ENCODE measurements around the gene ECEL1.
"Not testable (repeated sequence)": the region's sequence is repeated elsewhere in the genome, so short reads cannot be mapped to it uniquely, and the experiment has no call there.

ECEL1 gene, protein sequence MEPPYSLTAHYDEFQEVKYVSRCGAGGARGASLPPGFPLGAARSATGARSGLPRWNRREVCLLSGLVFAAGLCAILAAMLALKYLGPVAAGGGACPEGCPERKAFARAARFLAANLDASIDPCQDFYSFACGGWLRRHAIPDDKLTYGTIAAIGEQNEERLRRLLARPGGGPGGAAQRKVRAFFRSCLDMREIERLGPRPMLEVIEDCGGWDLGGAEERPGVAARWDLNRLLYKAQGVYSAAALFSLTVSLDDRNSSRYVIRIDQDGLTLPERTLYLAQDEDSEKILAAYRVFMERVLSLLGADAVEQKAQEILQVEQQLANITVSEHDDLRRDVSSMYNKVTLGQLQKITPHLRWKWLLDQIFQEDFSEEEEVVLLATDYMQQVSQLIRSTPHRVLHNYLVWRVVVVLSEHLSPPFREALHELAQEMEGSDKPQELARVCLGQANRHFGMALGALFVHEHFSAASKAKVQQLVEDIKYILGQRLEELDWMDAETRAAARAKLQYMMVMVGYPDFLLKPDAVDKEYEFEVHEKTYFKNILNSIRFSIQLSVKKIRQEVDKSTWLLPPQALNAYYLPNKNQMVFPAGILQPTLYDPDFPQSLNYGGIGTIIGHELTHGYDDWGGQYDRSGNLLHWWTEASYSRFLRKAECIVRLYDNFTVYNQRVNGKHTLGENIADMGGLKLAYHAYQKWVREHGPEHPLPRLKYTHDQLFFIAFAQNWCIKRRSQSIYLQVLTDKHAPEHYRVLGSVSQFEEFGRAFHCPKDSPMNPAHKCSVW

DNA sequence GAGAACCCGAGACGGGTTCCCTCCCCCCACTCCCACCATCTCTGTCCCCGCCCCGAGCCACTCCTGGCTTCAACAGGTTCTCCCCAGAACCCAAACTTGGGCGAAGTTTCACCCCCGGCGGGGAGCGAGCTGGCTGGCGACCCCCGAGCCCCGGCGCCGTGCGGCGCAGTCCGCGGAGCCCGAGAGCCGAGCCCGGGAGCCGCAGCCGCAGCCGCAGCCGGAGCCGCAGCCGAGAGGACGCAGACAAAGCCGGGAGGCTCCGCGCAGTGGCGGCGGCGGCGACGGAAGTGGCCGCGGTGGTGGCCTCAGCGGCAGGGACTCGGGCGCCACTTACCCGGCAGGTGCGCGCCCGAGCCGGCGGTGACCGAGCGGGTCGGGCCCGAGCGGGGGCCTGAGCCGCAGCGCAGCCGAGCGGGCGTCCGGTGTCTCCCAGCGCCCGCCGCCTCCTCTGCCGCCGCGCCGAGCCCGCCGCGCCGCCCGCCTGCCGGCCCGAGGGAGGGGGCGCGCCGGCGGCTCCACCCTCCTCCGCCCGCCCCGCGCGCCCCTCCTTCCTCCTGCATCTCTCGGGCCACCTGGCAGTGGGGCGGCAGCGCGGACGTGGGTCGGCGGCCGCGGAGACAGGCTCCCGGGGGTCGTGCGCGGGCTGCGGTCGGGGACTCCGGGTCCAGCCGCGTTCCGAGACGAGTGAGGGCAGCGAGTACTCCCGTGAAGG, at the start of gene ECEL1:
TSS of gene ECEL1 (minus strand) at position 450 of the 712 bp plus-strand sequence. CDS start 1,181 bp downstream, outside the sequence.
- DNase-seq (ENCODE audit: low read depth in 1 of 2, low spot score in 1 of 2), result no peak

DNA sequence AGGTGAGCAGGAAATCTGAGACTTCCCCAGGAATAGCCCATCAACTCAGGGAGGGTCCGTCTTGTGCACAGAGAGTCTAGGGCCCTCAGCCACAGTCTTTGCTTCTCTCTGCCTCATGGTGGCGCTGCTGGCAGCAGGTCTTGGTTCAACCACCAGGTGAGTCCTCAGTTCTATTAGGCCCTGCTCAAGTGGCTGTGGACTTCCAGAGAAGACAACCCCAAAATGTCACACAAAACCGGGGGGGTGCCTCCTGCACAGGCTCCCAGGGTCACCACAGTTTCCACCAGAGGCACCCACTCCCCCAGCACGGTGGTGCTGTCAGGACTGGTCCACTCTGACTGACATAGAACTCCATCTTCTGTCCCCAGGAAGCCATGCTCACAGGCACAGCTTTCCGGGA, 49.4 kb upstream of the ECEL1 start:
- DNase-seq (ENCODE audit: low read depth in 1 of 2, low spot score in 1 of 2), result no peak

DNA sequence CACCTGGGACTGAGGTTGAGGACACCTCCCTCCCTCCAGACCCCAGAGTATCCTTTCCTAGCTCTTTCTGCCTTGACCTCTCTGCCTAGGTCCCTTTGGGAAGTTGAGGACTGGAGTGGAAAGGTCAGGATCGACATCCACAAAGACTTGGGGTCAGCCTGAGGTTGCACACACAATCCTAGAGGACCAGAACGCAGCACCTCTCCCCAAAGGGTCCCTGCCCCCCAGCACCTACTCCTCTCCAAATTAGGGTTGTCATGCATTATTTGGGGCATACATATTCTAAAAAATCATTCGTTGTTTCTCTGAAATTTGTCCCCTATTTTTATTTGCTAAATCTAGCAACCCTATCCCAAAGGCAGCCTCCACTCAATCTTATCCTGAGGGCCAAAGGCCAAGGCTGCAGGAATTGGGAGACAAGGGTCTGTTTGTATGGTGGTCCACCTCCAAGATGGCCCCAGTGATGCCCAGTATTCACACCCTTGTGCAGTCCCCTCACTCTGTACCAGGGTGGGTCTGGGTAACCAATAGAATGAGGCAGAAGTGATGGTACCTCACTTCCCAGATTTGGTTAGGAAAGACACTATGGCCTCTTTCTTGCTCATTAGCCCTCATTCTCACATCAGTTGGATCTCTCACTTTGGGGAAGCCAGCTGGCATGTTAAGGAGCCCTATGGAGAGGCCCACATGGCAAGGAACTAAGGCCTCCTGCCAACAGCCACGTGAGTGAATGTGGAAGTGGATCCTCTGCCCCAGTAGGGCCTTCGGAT, 48.3 kb upstream of the ECEL1 start:
- no peak for DNase-seq (ENCODE audit: low read depth in 1 of 2, low spot score in 1 of 2)

DNA sequence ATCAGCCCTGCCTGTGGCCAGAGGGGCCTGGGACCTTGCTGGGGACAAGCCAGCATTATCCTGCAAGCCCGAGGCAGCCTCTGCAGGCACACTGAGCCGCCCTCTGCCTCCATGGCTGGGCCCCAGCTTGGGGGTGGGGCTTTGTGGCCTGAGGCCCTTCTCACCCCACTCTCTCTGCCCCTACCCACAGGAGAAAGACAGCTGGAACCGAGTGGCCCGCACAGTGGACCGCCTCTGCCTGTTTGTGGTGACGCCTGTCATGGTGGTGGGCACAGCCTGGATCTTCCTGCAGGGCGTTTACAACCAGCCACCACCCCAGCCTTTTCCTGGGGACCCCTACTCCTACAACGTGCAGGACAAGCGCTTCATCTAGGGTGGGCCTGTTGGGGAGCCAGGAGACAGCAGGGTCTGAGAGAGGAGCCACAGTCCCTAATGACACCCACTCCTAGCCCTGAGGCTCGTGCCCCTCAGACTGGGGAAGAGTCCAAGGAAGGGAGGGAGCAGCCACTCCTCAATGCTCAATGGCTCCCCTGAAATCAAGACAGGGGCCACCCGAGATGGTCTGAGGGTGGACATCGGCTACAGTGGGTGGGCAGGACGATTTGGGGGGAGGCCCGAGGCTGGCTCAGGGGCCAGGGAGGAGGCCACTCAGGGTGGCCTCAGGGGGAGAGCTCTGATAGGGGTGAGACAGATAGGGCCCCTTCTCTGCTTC, 47.5 kb upstream of the ECEL1 start:
- no peak for DNase-seq (ENCODE audit: low read depth in 1 of 2, low spot score in 1 of 2)

DNA sequence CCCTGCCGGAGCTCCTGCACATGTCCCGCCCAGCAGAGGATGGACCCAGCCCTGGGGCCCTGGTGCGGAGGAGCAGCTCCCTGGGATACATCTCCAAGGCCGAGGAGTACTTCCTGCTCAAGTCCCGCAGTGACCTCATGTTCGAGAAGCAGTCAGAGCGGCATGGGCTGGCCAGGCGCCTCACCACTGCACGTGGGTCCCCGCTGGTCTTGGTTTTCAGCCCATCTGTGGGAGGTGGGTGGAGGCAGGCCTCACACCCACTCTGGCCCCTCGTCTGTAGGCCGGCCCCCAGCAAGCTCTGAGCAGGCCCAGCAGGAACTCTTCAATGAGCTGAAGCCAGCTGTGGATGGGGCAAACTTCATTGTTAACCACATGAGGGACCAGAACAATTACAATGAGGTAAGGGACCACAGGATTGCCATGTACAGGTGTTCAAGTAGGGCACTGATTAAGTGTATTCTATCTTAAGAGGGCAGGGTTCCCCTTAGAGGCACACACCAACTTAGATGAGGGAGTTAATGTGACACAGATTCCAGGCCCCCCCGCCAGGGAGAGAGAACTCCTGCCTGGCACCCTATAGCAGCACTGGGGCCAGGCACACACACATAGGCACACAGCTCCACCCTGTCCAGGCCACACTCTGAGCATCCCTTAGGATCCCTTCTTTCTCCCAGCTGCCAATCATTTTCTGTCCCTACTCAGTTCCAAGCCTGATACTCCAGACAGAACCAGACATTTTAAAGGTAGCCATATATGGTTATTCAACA, 46.5 kb upstream of the ECEL1 start:
- DNase-seq (ENCODE audit: low read depth in 1 of 2, low spot score in 1 of 2), result no peak

DNA sequence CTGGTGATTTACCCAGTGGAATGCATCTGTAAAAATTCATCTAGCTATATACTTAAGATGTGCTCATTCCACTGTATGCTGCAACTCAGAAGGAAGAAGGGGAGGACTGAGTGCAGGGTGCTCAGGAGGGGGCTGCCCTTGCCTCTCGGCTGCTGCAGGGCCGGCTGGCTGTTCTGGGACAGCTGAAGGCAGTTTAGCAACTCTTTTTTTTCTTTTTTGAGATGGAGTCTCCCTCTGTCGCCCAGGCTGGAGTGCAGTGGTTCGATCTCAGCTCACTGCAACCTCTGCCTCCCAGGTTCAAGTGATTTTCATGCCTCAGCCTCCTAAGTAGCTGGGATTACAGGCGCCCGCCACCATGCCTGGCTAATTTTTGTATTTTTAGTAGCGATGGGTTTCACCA, 45.2 kb upstream of the ECEL1 start:
- DNase-seq (ENCODE audit: low read depth in 1 of 2, low spot score in 1 of 2), result not testable (repeated sequence)

DNA sequence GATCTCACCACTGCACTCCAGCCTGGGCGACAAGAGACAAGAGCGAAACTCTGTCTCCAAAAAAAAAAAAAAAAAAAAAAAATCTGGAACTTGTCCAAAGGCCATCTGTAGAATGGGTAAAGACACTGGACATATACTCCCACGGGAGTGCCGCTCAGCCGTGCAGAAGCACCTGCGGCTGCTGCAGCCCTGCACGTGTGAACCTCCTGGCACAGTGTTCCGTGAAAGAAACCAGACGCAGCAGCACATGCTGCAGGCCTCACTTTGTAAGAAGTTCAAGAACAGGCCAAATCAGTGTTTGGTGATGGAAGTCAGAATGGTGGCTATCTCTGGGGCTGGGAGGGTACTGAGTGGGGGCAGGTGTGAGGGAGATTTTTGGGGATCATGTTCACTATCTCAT, 44.8 kb upstream of the ECEL1 start:
- no peak for DNase-seq (ENCODE audit: low read depth in 1 of 2, low spot score in 1 of 2)

DNA sequence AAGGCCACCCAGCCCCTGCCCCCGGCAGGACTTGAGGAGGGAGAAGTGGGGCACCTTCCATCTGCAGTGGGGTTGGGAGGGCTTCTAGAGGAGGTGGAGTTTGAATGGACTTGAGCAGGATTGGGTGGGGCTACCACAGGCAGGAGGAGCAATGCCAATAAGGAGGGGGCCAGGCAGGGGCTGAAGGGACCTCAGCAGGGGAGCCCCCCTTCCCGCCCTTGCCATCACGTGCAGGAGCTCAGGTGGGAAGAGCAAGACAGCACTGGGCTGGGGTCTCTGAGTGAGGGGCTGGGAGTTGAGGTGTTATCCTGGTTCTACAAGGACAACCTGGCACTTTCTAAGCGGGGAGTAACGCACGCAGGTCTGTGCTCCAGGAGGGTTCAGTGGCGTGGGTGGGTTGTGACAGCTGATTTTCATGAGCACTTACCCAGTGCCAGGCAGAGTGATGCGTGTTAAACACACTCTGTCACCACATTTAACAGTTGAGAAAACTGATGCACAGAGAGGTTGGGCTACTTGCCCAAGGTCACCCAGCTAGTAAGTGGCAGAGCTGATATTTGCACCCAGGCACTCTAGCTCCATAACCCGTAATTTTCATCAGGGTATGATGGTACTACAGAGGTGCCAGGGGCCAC, 43.1 kb upstream of the ECEL1 start:
- DNase-seq (ENCODE audit: low read depth in 1 of 2, low spot score in 1 of 2), result no peak

DNA sequence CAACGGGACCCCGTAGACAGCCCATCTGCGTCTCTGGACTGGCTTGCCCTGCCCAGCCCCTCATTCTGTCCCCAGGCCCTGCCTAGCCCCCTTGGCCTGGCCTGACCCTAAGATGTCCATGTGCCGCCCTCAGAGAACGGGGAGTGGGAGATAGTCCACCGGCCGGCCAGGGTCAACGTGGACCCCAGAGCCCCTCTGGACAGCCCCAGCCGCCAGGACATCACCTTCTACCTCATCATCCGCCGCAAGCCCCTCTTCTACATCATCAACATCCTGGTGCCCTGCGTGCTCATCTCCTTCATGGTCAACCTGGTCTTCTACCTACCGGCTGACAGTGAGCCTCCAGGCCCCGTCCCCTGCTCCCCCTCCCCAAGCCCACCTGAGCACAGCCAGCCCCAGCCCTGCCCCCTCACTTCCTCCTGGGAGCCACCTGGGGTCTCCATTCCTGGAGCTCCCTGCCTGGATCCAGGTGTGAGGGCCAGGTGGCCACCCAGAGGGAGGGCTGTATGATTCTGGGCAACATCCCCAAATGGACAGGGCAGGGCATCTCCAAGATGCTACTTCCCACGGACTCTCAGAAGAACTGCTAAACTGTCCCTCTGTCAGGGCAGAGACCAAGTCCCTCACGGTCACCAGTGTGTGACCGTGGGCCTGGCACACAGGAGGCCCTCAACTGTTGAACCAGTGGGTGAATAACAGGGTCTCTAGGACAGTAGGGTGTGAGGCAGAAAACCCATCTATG, 42.3 kb upstream of the ECEL1 start:
- no peak for DNase-seq (ENCODE audit: low read depth in 1 of 2, low spot score in 1 of 2)

DNA sequence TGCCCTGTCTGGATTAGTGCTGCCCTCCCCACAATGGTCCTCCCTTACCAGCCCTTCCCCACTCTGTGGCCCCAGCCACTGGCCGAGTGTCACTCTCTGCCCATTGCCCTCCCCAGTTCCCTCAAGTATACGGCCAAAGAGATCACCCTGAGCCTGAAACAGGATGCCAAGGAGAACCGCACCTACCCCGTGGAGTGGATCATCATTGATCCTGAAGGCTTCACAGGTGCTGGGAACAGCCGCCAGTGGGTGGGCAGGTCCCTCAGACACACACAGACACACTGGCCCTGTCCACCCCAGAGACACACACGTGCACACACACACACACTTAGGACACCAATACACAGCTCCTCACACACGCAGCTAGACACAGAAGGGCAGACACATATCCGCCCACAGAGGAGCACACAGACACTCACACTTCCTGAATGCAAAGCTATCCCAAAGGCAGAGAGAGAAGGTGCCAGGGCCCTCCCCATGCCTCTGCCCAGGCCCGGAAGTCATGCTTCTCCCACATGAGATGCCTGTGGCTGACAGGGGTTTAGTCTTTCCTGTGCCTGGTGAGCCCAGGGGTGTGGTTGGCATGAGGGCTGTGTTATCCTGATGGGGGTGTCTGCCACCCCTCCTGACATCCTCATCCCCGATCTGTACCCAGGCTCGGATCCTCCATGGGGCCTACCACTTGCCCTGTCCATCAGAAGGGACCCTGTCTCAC, 41.3 kb upstream of the ECEL1 start:
- DNase-seq (ENCODE audit: low read depth in 1 of 2, low spot score in 1 of 2), result no peak

DNA sequence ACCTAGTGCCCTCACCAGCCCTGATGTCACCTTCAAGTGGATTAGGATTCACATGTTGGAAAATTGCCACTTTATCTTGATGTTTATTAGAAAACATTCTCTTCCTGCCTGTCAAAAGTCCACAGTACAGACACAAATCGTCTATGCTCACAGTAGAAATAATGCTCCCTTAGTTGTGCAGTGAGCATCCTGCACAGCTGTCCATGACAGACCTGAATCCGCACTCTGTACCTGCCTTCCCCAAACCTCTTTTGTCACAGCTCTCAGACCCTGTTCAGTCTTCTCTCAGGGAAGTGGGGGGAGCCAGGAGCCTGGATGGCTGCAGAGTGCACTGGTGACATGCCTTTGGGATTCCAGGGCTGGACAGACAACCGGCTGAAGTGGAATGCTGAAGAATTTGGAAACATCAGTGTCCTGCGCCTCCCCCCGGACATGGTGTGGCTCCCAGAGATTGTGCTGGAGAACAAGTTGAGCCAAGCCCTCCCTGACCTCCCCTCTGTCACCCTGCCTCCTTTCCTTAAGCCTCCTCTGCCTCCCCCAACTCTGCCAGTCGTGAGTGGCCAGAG, 40.4 kb upstream of the ECEL1 start:
- DNase-seq (ENCODE audit: low read depth in 1 of 2, low spot score in 1 of 2), result no peak

DNA sequence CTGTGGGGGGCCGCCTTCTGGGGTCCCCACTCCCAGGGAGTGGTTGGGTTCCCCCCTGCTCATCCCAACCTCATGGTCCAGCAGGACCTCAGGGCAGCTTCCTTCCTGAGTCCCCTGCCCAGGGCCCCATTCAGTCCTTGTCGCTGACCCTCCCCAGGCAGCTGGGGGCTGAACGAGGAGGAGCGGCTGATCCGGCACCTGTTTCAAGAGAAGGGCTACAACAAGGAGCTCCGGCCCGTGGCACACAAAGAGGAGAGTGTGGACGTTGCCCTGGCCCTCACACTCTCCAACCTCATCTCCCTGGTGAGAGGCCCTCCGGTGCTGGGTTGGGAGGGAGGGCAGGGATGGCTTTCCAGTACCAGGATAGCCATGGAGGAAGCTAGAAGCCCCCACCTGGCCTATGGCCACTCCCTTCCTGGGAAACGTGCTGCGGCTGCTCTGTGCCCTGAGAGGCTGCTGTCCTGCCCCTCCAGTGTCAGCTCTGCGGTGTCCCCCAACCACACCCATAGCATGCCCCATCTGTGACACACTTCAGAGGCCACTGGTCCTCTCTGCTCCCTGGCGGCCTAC, 38.8 kb upstream of the ECEL1 start:
- no peak for DNase-seq (ENCODE audit: low read depth in 1 of 2, low spot score in 1 of 2)

DNA sequence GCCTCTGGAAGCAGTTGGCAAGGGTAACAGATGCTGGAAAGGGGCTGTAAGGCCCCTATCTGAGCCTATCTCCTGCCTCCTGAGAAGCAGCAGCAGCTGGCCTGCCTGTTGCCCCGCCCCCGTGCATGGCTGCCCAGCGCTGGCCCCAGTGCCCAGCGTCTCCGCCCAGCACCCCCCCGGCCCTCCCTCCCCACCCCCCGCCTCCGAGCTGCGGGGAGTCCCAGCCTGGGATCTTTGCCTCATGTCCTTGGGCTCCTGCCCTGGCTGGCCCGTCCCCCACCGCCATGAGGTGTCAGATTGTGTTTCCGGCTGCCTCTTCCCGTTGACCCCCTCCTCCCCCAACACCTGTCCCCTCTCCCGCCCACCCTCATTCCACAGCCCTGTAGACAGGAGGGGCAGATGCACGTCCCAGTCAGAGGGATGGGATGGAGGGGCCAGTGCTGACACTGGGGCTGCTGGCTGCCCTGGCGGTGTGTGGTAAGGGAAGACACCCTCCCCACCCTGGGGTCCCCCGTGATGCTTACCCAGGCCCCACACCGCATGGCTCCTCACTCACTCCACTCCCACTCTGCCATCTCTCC, 38.2 kb upstream of the ECEL1 start, which contains the start of gene CHRND:
TSS of gene CHRND (plus strand) at position 370 of the 581 bp plus-strand sequence. CDS start at position 426, 56 bp downstream.
- DNase-seq (ENCODE audit: low read depth in 1 of 2, low spot score in 1 of 2), result no peak

DNA sequence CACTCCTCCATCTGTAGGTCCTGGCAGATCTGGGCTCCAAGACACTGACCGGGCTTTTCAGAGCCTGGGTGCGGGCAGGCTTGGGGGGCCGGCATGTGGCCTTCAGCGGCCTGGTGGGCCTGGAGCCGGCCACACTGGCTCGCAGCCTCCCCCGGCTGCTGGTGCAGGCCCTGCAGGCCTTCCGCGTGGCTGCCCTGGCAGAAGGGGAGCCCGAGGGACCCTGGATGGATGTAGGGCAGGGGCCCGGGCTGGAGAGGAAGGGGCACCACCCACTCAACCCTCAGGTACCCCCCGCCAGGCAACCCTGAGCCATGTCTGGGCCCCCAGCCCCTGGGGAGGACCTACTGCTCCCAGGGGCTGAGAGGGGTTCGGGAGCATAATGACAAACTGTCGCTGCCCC, 37.6 kb upstream of the ECEL1 start:
- DNase-seq (ENCODE audit: low read depth in 1 of 2, low spot score in 1 of 2), result no peak

DNA sequence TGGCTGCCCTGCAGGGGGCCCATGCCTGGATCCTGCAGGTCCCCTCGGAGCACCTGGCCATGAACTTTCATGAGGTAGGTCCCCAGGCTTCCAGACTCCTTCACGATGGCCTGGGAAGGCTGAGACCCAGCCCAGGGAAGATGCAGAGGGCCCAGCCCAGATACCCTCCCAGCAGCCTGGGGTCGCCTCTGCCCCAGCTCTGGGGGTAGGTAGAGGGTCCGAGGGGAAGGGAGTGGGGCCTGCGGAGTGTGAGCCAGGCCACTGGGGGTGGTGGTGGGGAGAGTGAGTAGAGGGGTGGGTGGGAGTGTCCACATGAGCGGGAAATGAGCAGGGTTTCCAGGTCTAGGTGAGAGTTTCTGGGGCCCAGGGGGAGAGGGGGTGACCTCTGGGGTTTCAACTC, 37.1 kb upstream of the ECEL1 start:
- DNase-seq (ENCODE audit: low read depth in 1 of 2, low spot score in 1 of 2), result no peak

DNA sequence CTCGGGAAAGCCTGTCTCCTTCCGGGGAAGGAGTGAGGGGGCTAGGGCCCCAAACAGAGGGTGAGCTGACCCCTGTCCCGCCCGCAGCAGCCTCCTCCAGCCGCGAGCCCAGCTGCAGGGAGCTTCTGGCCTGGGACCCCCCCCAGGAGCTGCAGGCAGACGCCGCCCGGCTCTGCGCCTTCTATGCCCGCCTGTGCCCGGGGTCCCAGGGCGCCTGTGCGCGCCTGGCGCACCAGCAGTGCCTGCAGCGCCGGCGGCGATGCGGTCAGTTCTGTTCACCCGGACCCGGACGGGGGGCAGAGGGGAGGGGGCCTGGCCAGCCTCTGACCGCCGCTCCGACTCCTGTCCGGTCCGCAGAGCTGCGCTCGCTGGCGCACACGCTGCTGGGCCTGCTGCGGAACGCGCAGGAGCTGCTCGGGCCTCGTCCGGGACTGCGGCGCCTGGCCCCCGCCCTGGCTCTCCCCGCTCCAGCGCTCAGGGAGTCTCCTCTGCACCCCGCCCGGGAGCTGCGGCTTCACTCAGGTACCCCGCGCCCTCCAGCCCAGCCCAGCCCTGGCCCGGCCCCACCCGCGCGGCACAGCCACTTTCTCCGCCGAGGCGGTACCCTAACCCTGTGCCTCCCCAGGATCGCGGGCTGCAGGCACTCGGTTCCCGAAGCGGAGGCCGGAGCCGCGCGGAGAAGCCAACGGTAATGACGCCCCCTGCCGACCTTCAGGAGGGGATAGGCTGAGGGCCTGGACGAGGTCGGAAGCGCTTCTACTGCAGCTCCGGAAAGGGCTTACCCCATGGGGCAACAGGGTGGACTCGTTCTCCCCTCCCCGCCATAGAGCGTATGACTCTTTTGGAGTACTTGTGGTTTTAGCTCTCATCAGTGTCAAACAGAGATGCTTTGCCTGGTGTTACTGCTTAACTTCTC, 36.3 kb upstream of the ECEL1 start:
- DNase-seq (ENCODE audit: low read depth in 1 of 2, low spot score in 1 of 2), result no peak
